Naive B cell (primary cell): ENCODE data around the gene EID3. TPM values are rescaled to one million over a fixed set of nuclear protein-coding genes. Genes with fewer than 3 reads are reported as not detected.
A peak's percentile ranks its signal among the peaks of the same experiment; 100 is the strongest.
"Not testable (repeated sequence)": the region's sequence is repeated elsewhere in the genome, so short reads cannot be mapped to it uniquely, and the experiment has no call there.

Source experiments
- ATAC-seq, 2 donors: fragments of 150-1000 bp; cut with Tn5 transposase; 2 replicates each; pipeline ENCODE4 v1.10.0; 2021; ENCODE audit warnings: low read depth in 2 of 2, mild to moderate bottlenecking in 2 of 2, moderate library complexity in 2 of 2
- DNase-seq: peaks from one replicate; pipeline ENCODE4 v3.0.0; 2022
- H3K27ac Mint-ChIP-seq, 6 donors: one replicate each; pipeline ENCODE4 v1.8.0; 2020 to 2022; ENCODE audit warnings: mild to moderate bottlenecking in 6 of 6, mixed read lengths in 6 of 6, moderate library complexity in 5 of 6, inconsistent platforms in 2 of 6
- H3K27me3 Mint-ChIP-seq, 3 donors: one replicate each; pipeline ENCODE4 v1.8.0; 2021 to 2022; ENCODE audit warnings: mixed read lengths in 3 of 3, mild to moderate bottlenecking in 1 of 3
- H3K36me3 Mint-ChIP-seq, 2 donors: one replicate each; pipeline ENCODE4 v1.8.0; 2020 to 2022; ENCODE audit warnings: mixed read lengths in 2 of 2, inconsistent platforms in 1 of 2, mild to moderate bottlenecking in 1 of 2
- H3K4me1 Mint-ChIP-seq, 3 donors: one replicate each; pipeline ENCODE4 v1.8.0; 2020 to 2022; ENCODE audit warnings: mixed read lengths in 3 of 3, inconsistent platforms in 1 of 3, mild to moderate bottlenecking in 1 of 3, moderate library complexity in 1 of 3
- H3K4me3 Mint-ChIP-seq, 8 donors: one replicate each; pipeline ENCODE4 v1.8.0; 2020 to 2022; ENCODE audit warnings: mild to moderate bottlenecking in 8 of 8, mixed read lengths in 8 of 8, moderate library complexity in 8 of 8, inconsistent platforms in 2 of 8
- H3K9me3 Mint-ChIP-seq, 7 donors: one replicate each; pipeline ENCODE4 v1.8.0; 2020 to 2022; ENCODE audit warnings: mixed read lengths in 7 of 7, mild to moderate bottlenecking in 5 of 7, inconsistent platforms in 2 of 7, moderate library complexity in 1 of 7
- polyA plus RNA-seq, 6 donors: library from polyadenylated mRNA; unstranded; fragments of 300-500 nt; fragmentation: Illumina TruSeq; gene quantifications; one replicate each; pipeline ENCODE4 v1.2.3, GENCODE V29; 2021; ENCODE audit warnings: low read depth in 6 of 6

EID3 gene
- 10 to 100 TPM in 5 of 6 donors, 1 to 10 TPM in 1; 6.3 to 16.9 (median 15.5) TPM for polyA plus RNA-seq

- H3K36me3 Mint-ChIP-seq, result no peaks in the 10 kb centered on the region
- peak; percentile 96 to 97 for ATAC-seq
- H3K9me3 Mint-ChIP-seq, result no peaks in the 10 kb centered on the region
- H3K27ac Mint-ChIP-seq, result peak within 1 kb of the TSS; percentile 91 to 98 (median 96)
- peaks cover 24 to 52% (median 26%) of the 10 kb centered on the region in 3 donors for H3K4me1 Mint-ChIP-seq
- H3K27me3 Mint-ChIP-seq, result no peaks in the 10 kb centered on the region
- peak within 1 kb of the TSS; percentile 86 to 99 (median 96) for H3K4me3 Mint-ChIP-seq
- DNase-seq, result peak; percentile 89
Observed at GRCh38 chr12:104303538-104304151, at the start of gene EID3. Gene EID3, plus strand, starts transcription at chr12:104303739. Its CDS starts 196 bp downstream, at chr12:104303935.

GRCh38 chr12:104257913-104258472 is 45.5 kb upstream of the EID3 start:
- no peak overlapping the region for H3K4me3 Mint-ChIP-seq
- no peaks in the 10 kb centered on the region for H3K27me3 Mint-ChIP-seq
- H3K9me3 Mint-ChIP-seq, result no peaks in the 10 kb centered on the region
- H3K36me3 Mint-ChIP-seq, result no peaks in the 10 kb centered on the region
- no peaks in the 10 kb centered on the region for H3K4me1 Mint-ChIP-seq
- DNase-seq, result no peak
- no peak for ATAC-seq
- H3K27ac Mint-ChIP-seq, result no peak overlapping the region

- Mint-ChIP-seq H3K27me3 (no peaks in the 10 kb centered on the region), H3K27ac (no peak overlapping the region), H3K4me3 (no peak overlapping the region), H3K9me3 (no peaks in the 10 kb centered on the region), H3K4me1 (no peaks in the 10 kb centered on the region), H3K36me3 (no peaks in the 10 kb centered on the region)
- DNase-seq, result no peak
- no peak for ATAC-seq
Observed at GRCh38 chr12:104258476-104259067, 45.0 kb upstream of the EID3 start.

- ATAC-seq, result no peak
- no peaks in the 10 kb centered on the region for H3K27me3 Mint-ChIP-seq
- H3K9me3 Mint-ChIP-seq, result no peaks in the 10 kb centered on the region
- no peak overlapping the region for H3K4me3 Mint-ChIP-seq
- H3K4me1 Mint-ChIP-seq, result no peaks in the 10 kb centered on the region
- no peaks in the 10 kb centered on the region for H3K36me3 Mint-ChIP-seq
- no peak for DNase-seq
- H3K27ac Mint-ChIP-seq, result peak overlapping the region in 1 of 6 donors; percentile 24
Observed at GRCh38 chr12:104263026-104263425, 40.5 kb upstream of the EID3 start.

- H3K27ac Mint-ChIP-seq, result peak overlapping the region in 2 of 6 donors; percentile 24 to 49
- H3K9me3 Mint-ChIP-seq, result no peaks in the 10 kb centered on the region
- no peaks in the 10 kb centered on the region for H3K4me1 Mint-ChIP-seq
- no peaks in the 10 kb centered on the region for H3K36me3 Mint-ChIP-seq
- no peak for ATAC-seq
- H3K4me3 Mint-ChIP-seq, result no peak overlapping the region
- DNase-seq, result no peak
- no peaks in the 10 kb centered on the region for H3K27me3 Mint-ChIP-seq
Observed at GRCh38 chr12:104263580-104264358, 39.8 kb upstream of the EID3 start.

- H3K27ac Mint-ChIP-seq, ATAC-seq, H3K27me3 Mint-ChIP-seq, H3K36me3 Mint-ChIP-seq, H3K4me3 Mint-ChIP-seq, H3K9me3 Mint-ChIP-seq, DNase-seq, H3K4me1 Mint-ChIP-seq: not testable (repeated sequence)
Observed at GRCh38 chr12:104265436-104265835, 38.1 kb upstream of the EID3 start.

- Mint-ChIP-seq H3K4me1 (peaks cover 10 to 13% (median 13%) of the 10 kb centered on the region in 3 donors), H3K4me3 (no peak overlapping the region), H3K9me3 (no peaks in the 10 kb centered on the region), H3K27ac (no peak overlapping the region), H3K27me3 (no peaks in the 10 kb centered on the region), H3K36me3 (no peaks in the 10 kb centered on the region)
- ATAC-seq, result no peak
- no peak for DNase-seq
Observed at GRCh38 chr12:104272938-104273337, 30.6 kb upstream of the EID3 start.

GRCh38 chr12:104273503-104273902 is 30.0 kb upstream of the EID3 start:
- Mint-ChIP-seq H3K27me3 (no peaks in the 10 kb centered on the region), H3K4me3 (no peak overlapping the region), H3K4me1 (peaks cover 10 to 13% (median 13%) of the 10 kb centered on the region in 3 donors), H3K36me3 (no peaks in the 10 kb centered on the region), H3K27ac (no peak overlapping the region), H3K9me3 (no peaks in the 10 kb centered on the region)
- ATAC-seq (no peak), DNase-seq (no peak)

- ATAC-seq (no peak), DNase-seq (no peak)
- Mint-ChIP-seq H3K9me3 (no peaks in the 10 kb centered on the region), H3K27me3 (no peaks in the 10 kb centered on the region), H3K4me3 (no peak overlapping the region), H3K36me3 (no peaks in the 10 kb centered on the region), H3K4me1 (peaks cover 10 to 13% (median 13%) of the 10 kb centered on the region in 3 donors), H3K27ac (no peak overlapping the region)
Observed at GRCh38 chr12:104274811-104275210, 28.7 kb upstream of the EID3 start.

GRCh38 chr12:104275689-104276088 is 27.9 kb upstream of the EID3 start:
- peaks cover 0 to 2% (median 0%) of the 10 kb centered on the region in 7 donors for H3K9me3 Mint-ChIP-seq
- H3K27ac Mint-ChIP-seq, result peak overlapping the region in 2 of 6 donors; percentile 3 to 22
- peak overlapping the region in 6 of 8 donors; percentile 58 to 93 (median 86) for H3K4me3 Mint-ChIP-seq
- ATAC-seq, result no peak
- peaks cover 10 to 13% (median 13%) of the 10 kb centered on the region in 3 donors for H3K4me1 Mint-ChIP-seq
- DNase-seq, result no peak
- peaks cover 0 to 6% (median under 1%) of the 10 kb centered on the region in 3 donors for H3K27me3 Mint-ChIP-seq
- no peaks in the 10 kb centered on the region for H3K36me3 Mint-ChIP-seq

GRCh38 chr12:104276273-104277131 is 27.0 kb upstream of the EID3 start:
- H3K9me3 Mint-ChIP-seq, result peaks cover 0 to 2% (median 0%) of the 10 kb centered on the region in 7 donors
- ATAC-seq, result peak; percentile 91 to 93
- no peaks in the 10 kb centered on the region for H3K36me3 Mint-ChIP-seq
- peak overlapping the region in 4 of 6 donors; percentile 3 to 88 (median 52) for H3K27ac Mint-ChIP-seq
- H3K4me3 Mint-ChIP-seq, result peak overlapping the region; percentile 58 to 93 (median 86)
- H3K27me3 Mint-ChIP-seq, result peaks cover 0 to 9% (median 6%) of the 10 kb centered on the region in 3 donors
- peaks cover 10 to 13% (median 13%) of the 10 kb centered on the region in 3 donors for H3K4me1 Mint-ChIP-seq
- DNase-seq, result peak; percentile 22

GRCh38 chr12:104279164-104279563 is 24.4 kb upstream of the EID3 start:
- Mint-ChIP-seq H3K27ac (no peak overlapping the region), H3K27me3 (peaks cover 4 to 15% (median 6%) of the 10 kb centered on the region in 3 donors), H3K4me1 (peaks cover 10 to 13% (median 13%) of the 10 kb centered on the region in 3 donors), H3K4me3 (no peak overlapping the region), H3K9me3 (peaks cover 0 to 2% (median 0%) of the 10 kb centered on the region in 7 donors), H3K36me3 (no peaks in the 10 kb centered on the region)
- ATAC-seq (no peak), DNase-seq (no peak)
